Hippocampal formation (tissue), 2 donors: ENCODE results near the gene EFNB3.

Source experiments
- DNase-seq, 2 donors: peaks; one replicate each; lab custom pipeline; 2025; lab: John Stamatoyannopoulos, UW

EFNB3 gene

GRCh38 chr17:7717756-7718350 is 12.9 kb downstream of the EFNB3 start:
- no peak for DNase-seq

- DNase-seq = no peak
Observed at GRCh38 chr17:7719661-7720060, 14.7 kb downstream of the EFNB3 start.

GRCh38 chr17:7720125-7720524 is 15.1 kb downstream of the EFNB3 start:
- DNase-seq = no peak

- no peak for DNase-seq
Observed at GRCh38 chr17:7721612-7722011, 16.6 kb downstream of the EFNB3 start.

GRCh38 chr17:7727886-7728285 is 22.9 kb downstream of the EFNB3 start:
- DNase-seq = no peak

GRCh38 chr17:7729816-7730215 is 24.8 kb downstream of the EFNB3 start:
- DNase-seq = no peak

GRCh38 chr17:7732981-7733539 is 28.1 kb downstream of the EFNB3 start:
- DNase-seq = no peak

GRCh38 chr17:7737601-7738000 is 32.6 kb downstream of the EFNB3 start:
- DNase-seq = no peak

- no peak for DNase-seq
Observed at GRCh38 chr17:7739746-7740145, 34.7 kb downstream of the EFNB3 start.

- no peak for DNase-seq
Observed at GRCh38 chr17:7740481-7741001, 35.5 kb downstream of the EFNB3 start.

GRCh38 chr17:7742729-7743128 is 37.7 kb downstream of the EFNB3 start:
- no peak for DNase-seq

- DNase-seq = no peak
Observed at GRCh38 chr17:7744416-7744815, 39.4 kb downstream of the EFNB3 start.

- DNase-seq = no peak
Observed at GRCh38 chr17:7745748-7746470, 40.9 kb downstream of the EFNB3 start.

GRCh38 chr17:7747635-7748071 is 42.7 kb downstream of the EFNB3 start:
- DNase-seq = no peak

- DNase-seq = no peak
Observed at GRCh38 chr17:7748076-7748775, 43.2 kb downstream of the EFNB3 start.

GRCh38 chr17:7750321-7750821 is 45.4 kb downstream of the EFNB3 start:
- DNase-seq = peak in 1 of 2 donors; percentile 6

GRCh38 chr17:7754656-7755055 is 49.7 kb downstream of the EFNB3 start:
- no peak for DNase-seq

- no peak for DNase-seq
Observed at GRCh38 chr17:7755095-7755890, 50.3 kb downstream of the EFNB3 start.

- DNase-seq = no peak
Observed at GRCh38 chr17:7756968-7757367, 52.0 kb downstream of the EFNB3 start.
